ENCODE results near the gene ACCS. TPM values are rescaled to one million over a fixed set of nuclear protein-coding genes. Genes with fewer than 3 reads are reported as not detected.

The ACCS gene
- total RNA-seq, 1 experiment from 2014 or later: 7.5 TPM

- no peaks in the 10 kb centered on the region for H3K27me3 ChIP-seq (ENCODE audit: insufficient read depth, low read length)
- H2AK5ac ChIP-seq (ENCODE audit: insufficient read length, low read length): no peak overlapping the region
- peaks cover 2 to 27% (median 11%) of the 10 kb centered on the region in 3 experiments; a peak in 5 of 7 replicates for H3K36me3 Mint-ChIP-seq (ENCODE audit: insufficient read depth in 1 of 3, low read depth in 3 of 3)
- H2AFZ ChIP-seq (ENCODE audit: low read length): no peak overlapping the region
- H4K8ac ChIP-seq (replicated peaks; ENCODE audit: insufficient read length, low read depth, low read length): no peak overlapping the region
- no peaks in the 10 kb centered on the region for H3K79me2 ChIP-seq (ENCODE audit: insufficient read depth, low read length)
- no peaks in the 10 kb centered on the region for H4K20me1 ChIP-seq (ENCODE audit: control insufficient read depth, insufficient read depth, insufficient read length)
- no peaks in the 10 kb centered on the region for H3K9me3 ChIP-seq (ENCODE audit: control insufficient read depth, low read depth, low read length)
- H2BK15ac ChIP-seq (ENCODE audit: low read depth, low read length): no peak overlapping the region
- H3K4me2 ChIP-seq (ENCODE audit: insufficient read depth, insufficient read length, low read length): no peak overlapping the region
- H3T11ph ChIP-seq (ENCODE audit: low read length): no peak overlapping the region
- H2BK12ac ChIP-seq (ENCODE audit: insufficient read length, low read depth, low read length): no peak overlapping the region
- H2BK20ac ChIP-seq (ENCODE audit: low read depth, low read length, poor library complexity, severe bottlenecking): no peak overlapping the region
- no peak overlapping the region for H3K56ac ChIP-seq (ENCODE audit: insufficient read length, low read depth, low read length)
- H2BK120ac ChIP-seq (ENCODE audit: low read depth, low read length, poor library complexity, severe bottlenecking): no peak overlapping the region
- H3K23ac ChIP-seq (ENCODE audit: insufficient read length, low read depth, low read length): no peak overlapping the region
- no peaks in the 10 kb centered on the region for H3K27me3 Mint-ChIP-seq (ENCODE audit: low read depth)
- no peak overlapping the region for H4K91ac ChIP-seq (ENCODE audit: insufficient read length, low read depth, low read length)
- no peak overlapping the region for H3K14ac ChIP-seq (ENCODE audit: insufficient read depth, low read length)
- H3K4me3 Mint-ChIP-seq: no peak overlapping the region
- no peak for DNase-seq
- no peak overlapping the region for H3K4ac ChIP-seq (ENCODE audit: low read depth, low read length)
- no peak overlapping the region for H3K9ac ChIP-seq (ENCODE audit: extremely low read depth, insufficient read length, low read length)
- H4K5ac ChIP-seq (ENCODE audit: insufficient read length, low read depth, low read length): no peak overlapping the region
- H3K9me3 Mint-ChIP-seq: no peaks in the 10 kb centered on the region
- peaks cover 2 to 4% of the 10 kb centered on the region in 2 experiments for H3K4me1 Mint-ChIP-seq
- H3K18ac ChIP-seq (ENCODE audit: insufficient read length, low read depth, low read length): no peak overlapping the region
- H3K23me2 ChIP-seq (ENCODE audit: insufficient read length, low read depth, low read length, poor library complexity, severe bottlenecking): no peaks in the 10 kb centered on the region
- H3K4me1 ChIP-seq (ENCODE audit: insufficient read depth, low read length): no peaks in the 10 kb centered on the region; the same call in 1 of the 2 replicates
- H3K79me1 ChIP-seq (ENCODE audit: insufficient read depth, low read depth, low read length, poor library complexity, severe bottlenecking): no peaks in the 10 kb centered on the region
- no peak for TF ChIP-seq CTCF (conservative IDR thresholded peaks at IDR 0.05)
- WGBS (ENCODE audit: extremely low coverage, insufficient read length, low lambda C conversion rate): no CpG with 5 or more reads among the region's 6 CpGs
- no peak overlapping the region for H2BK5ac ChIP-seq (ENCODE audit: insufficient read length, low read length)
- H3K27ac ChIP-seq (ENCODE audit: insufficient read length, low read depth, low read length): no peak overlapping the region
- peak overlapping the region in 1 of 3 experiments; percentile 45; a peak in 1 of 7 replicates for H3K27ac Mint-ChIP-seq
Observed at GRCh38 chr11:44108260-44108659, 42.2 kb downstream of the ACCS start.

Data from H9 (cell line).